GM23338 (cell line): Measurements from ENCODE around the gene DHRS7B.

Source experiments
- CREB1 ChIP-seq: fragments of 250-450 bp; sonication (Bioruptor Pico); IDR thresholded peaks from 2 replicates; pipeline ENCODE4 v1.5.0; 2020; ENCODE audit warnings: low read depth, mild to moderate bottlenecking, moderate library complexity
- CTCF ChIP-seq, 2 experiments: fragments of 200-600 bp in 1 of 2; sonication (generic) in 1 of 2; conservative IDR thresholded peaks; 2 replicates each; pipeline versions ENCODE4 v1.5.1 to v1.6.1; 2016 to 2017; ENCODE audit warnings: antibody characterized with exemption in 2 of 2, low read depth in 2 of 2, mild to moderate bottlenecking in 2 of 2, moderate library complexity in 1 of 2
- EZH2 ChIP-seq: fragments of 200-600 bp; sonication (generic); IDR thresholded peaks from one replicate; pipeline ENCODE4 v1.8.0; 2017; ENCODE audit warnings: antibody characterized with exemption, mild to moderate bottlenecking, low read depth; ENCODE audit not compliant: unreplicated experiment
- JUNB ChIP-seq: IDR thresholded peaks from one replicate; pipeline ENCODE4 v1.6.1; 2016; ENCODE audit warnings: antibody characterized with exemption; ENCODE audit not compliant: unreplicated experiment
- REST ChIP-seq: IDR thresholded peaks from one replicate; pipeline ENCODE4 v1.6.1; 2018; ENCODE audit warnings: antibody characterized with exemption; ENCODE audit not compliant: unreplicated experiment

GRCh38 chr17:21184570-21184969 lies 57.8 kb downstream of the DHRS7B start:
- TF ChIP-seq CTCF (conservative IDR thresholded peaks at IDR 0.05; ENCODE audit: low read depth in 2 of 2) (no peak), EZH2 (no peak), CREB1 (CRISPR knock-in tag) (no peak), JUNB (no peak), REST (no peak)
